ENCODE measurements around the gene KCNQ2. TPM values are rescaled to one million over a fixed set of nuclear protein-coding genes. Genes with fewer than 3 reads are reported as not detected.

Gene KCNQ2
- polyA plus RNA-seq, 4 donors = 0.27 to 1.4 (median 0.65) TPM; not detected in 1

- FAIRE-seq (no peak), DNase-seq (no peak)
- H3K27me3 ChIP-seq (ENCODE audit: control insufficient read depth in 3 of 3, insufficient read depth in 3 of 3, low read length in 3 of 3) = peaks cover 0 to 22% (median 6%) of the 10 kb centered on the region in 3 donors
- H3K36me3 ChIP-seq (ENCODE audit: control insufficient read depth in 3 of 3, insufficient read depth in 2 of 3, low read depth in 1 of 3, low read length in 3 of 3) = no peaks in the 10 kb centered on the region
- 56 to 66% (median 59%) methylated on average over 41 to 46 of the region's 46 CpGs for WGBS, 3 donors
- peak overlapping the region in 1 of 3 donors; percentile 56 for H3K27ac ChIP-seq (ENCODE audit: low read depth in 1 of 3, low read length in 2 of 3)
- H3K4me1 ChIP-seq (ENCODE audit: control insufficient read depth in 3 of 3, insufficient read depth in 2 of 3, low read depth in 1 of 3, low read length in 2 of 3) = no peaks in the 10 kb centered on the region
- H3K4me3 ChIP-seq (ENCODE audit: low read depth in 1 of 3, low read length in 3 of 3) = no peak overlapping the region
- H3K9me3 ChIP-seq (ENCODE audit: control insufficient read depth in 2 of 2, insufficient read depth in 1 of 2, low read depth in 1 of 2, low read length in 1 of 2) = no peaks in the 10 kb centered on the region
Observed at GRCh38 chr20:63452821-63453523, 19.5 kb downstream of the KCNQ2 start.

GRCh38 chr20:63452341-63452740 is 20.1 kb downstream of the KCNQ2 start:
- H3K27ac ChIP-seq (ENCODE audit: low read depth in 1 of 3, low read length in 2 of 3) = no peak overlapping the region
- H3K4me3 ChIP-seq (ENCODE audit: low read depth in 1 of 3, low read length in 3 of 3) = no peak overlapping the region
- no peaks in the 10 kb centered on the region for H3K36me3 ChIP-seq (ENCODE audit: control insufficient read depth in 3 of 3, insufficient read depth in 2 of 3, low read depth in 1 of 3, low read length in 3 of 3)
- H3K27me3 ChIP-seq (ENCODE audit: control insufficient read depth in 3 of 3, insufficient read depth in 3 of 3, low read length in 3 of 3) = peaks cover 0 to 22% (median 6%) of the 10 kb centered on the region in 3 donors
- DNase-seq (no peak), FAIRE-seq (no peak)
- 84 to 87% (median 86%) methylated on average over 19 to 20 of the region's 20 CpGs for WGBS, 3 donors
- H3K9me3 ChIP-seq (ENCODE audit: control insufficient read depth in 2 of 2, insufficient read depth in 1 of 2, low read depth in 1 of 2, low read length in 1 of 2) = no peaks in the 10 kb centered on the region
- no peaks in the 10 kb centered on the region for H3K4me1 ChIP-seq (ENCODE audit: control insufficient read depth in 3 of 3, insufficient read depth in 2 of 3, low read depth in 1 of 3, low read length in 2 of 3)

DNA sequence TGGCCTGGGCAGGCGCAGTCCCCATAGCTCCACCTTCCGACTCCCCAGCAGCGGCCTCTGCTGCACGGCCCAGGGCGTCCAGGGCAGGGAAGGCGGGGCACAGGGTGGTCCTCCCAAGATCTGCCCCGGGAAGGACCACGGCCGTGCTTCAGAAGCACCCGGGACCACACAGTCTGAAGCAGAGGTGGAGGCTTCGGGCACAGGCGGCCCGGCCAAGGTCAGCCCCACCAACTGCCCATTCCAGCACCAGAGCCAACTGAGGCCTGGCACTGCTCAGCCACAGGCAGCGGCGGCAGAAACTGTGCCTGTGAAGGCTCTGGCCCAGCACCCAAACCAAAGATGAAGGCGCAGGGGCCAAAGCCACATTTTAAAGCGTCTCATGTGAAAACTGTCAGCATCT is 20.6 kb downstream of the KCNQ2 start:
- FAIRE-seq = no peak
- Histone ChIP-seq H3K27ac (ENCODE audit: low read depth in 1 of 3, low read length in 2 of 3) (no peak overlapping the region), H3K27me3 (ENCODE audit: control insufficient read depth in 3 of 3, insufficient read depth in 3 of 3, low read length in 3 of 3) (peaks cover 0 to 22% (median 6%) of the 10 kb centered on the region in 3 donors), H3K4me3 (ENCODE audit: low read depth in 1 of 3, low read length in 3 of 3) (no peak overlapping the region), H3K36me3 (ENCODE audit: control insufficient read depth in 3 of 3, insufficient read depth in 2 of 3, low read depth in 1 of 3, low read length in 3 of 3) (no peaks in the 10 kb centered on the region), H3K4me1 (ENCODE audit: control insufficient read depth in 3 of 3, insufficient read depth in 2 of 3, low read depth in 1 of 3, low read length in 2 of 3) (no peaks in the 10 kb centered on the region), H3K9me3 (ENCODE audit: control insufficient read depth in 2 of 2, insufficient read depth in 1 of 2, low read depth in 1 of 2, low read length in 1 of 2) (no peaks in the 10 kb centered on the region)
- no peak for DNase-seq
- WGBS, 3 donors = 86 to 91% (median 91%) methylated on average over 13 to 17 of the region's 17 CpGs

GRCh38 chr20:63449796-63450730 is 22.4 kb downstream of the KCNQ2 start:
- H3K4me3 ChIP-seq (ENCODE audit: low read depth in 1 of 3, low read length in 3 of 3) = no peak overlapping the region
- H3K36me3 ChIP-seq (ENCODE audit: control insufficient read depth in 3 of 3, insufficient read depth in 2 of 3, low read depth in 1 of 3, low read length in 3 of 3) = no peaks in the 10 kb centered on the region
- no peaks in the 10 kb centered on the region for H3K4me1 ChIP-seq (ENCODE audit: control insufficient read depth in 3 of 3, insufficient read depth in 2 of 3, low read depth in 1 of 3, low read length in 2 of 3)
- 73 to 82% (median 76%) methylated on average over 23 to 30 of the region's 30 CpGs for WGBS, 3 donors
- H3K27me3 ChIP-seq (ENCODE audit: control insufficient read depth in 3 of 3, insufficient read depth in 3 of 3, low read length in 3 of 3) = peaks cover 0 to 20% (median 6%) of the 10 kb centered on the region in 3 donors
- FAIRE-seq = no peak
- no peaks in the 10 kb centered on the region for H3K9me3 ChIP-seq (ENCODE audit: control insufficient read depth in 2 of 2, insufficient read depth in 1 of 2, low read depth in 1 of 2, low read length in 1 of 2)
- H3K27ac ChIP-seq (ENCODE audit: low read depth in 1 of 3, low read length in 2 of 3) = no peak overlapping the region
- DNase-seq = no peak

- H3K9me3 ChIP-seq (ENCODE audit: control insufficient read depth in 2 of 2, insufficient read depth in 1 of 2, low read depth in 1 of 2, low read length in 1 of 2) = no peaks in the 10 kb centered on the region
- H3K27me3 ChIP-seq (ENCODE audit: control insufficient read depth in 3 of 3, insufficient read depth in 3 of 3, low read length in 3 of 3) = peaks cover 0 to 11% (median 4%) of the 10 kb centered on the region in 3 donors
- no peaks in the 10 kb centered on the region for H3K4me1 ChIP-seq (ENCODE audit: control insufficient read depth in 3 of 3, insufficient read depth in 2 of 3, low read depth in 1 of 3, low read length in 2 of 3)
- H3K4me3 ChIP-seq (ENCODE audit: low read depth in 1 of 3, low read length in 3 of 3) = no peak overlapping the region
- FAIRE-seq (no peak), DNase-seq (no peak)
- no peak overlapping the region for H3K27ac ChIP-seq (ENCODE audit: low read depth in 1 of 3, low read length in 2 of 3)
- WGBS, 3 donors = 74 to 87% (median 79%) methylated on average over 5 of the region's 5 CpGs
- H3K36me3 ChIP-seq (ENCODE audit: control insufficient read depth in 3 of 3, insufficient read depth in 2 of 3, low read depth in 1 of 3, low read length in 3 of 3) = no peaks in the 10 kb centered on the region
Observed at GRCh38 chr20:63449025-63449424, 23.4 kb downstream of the KCNQ2 start.

DNA sequence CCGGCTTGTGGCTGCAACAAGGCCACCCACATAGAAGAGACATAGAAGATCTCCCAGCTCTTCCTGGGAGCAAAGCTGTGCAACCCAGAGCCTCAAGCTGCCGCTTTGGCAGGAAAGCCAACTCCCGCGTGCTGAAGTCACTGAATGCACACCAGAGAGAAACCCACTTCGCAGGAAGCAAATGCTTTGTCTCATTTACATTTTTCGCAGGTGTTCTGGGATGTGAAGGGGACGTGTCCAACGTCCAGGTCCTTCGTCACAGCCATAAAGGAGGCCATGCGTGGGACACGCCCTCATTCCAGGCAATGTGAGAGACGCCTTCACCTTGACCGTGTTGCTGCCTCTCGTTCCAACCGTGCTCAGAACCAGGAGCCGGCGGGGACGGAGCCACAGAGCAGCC is 24.4 kb downstream of the KCNQ2 start:
- Histone ChIP-seq H3K27me3 (ENCODE audit: control insufficient read depth in 3 of 3, insufficient read depth in 3 of 3, low read length in 3 of 3) (peaks cover 0 to 4% (median 4%) of the 10 kb centered on the region in 3 donors), H3K4me3 (ENCODE audit: low read depth in 1 of 3, low read length in 3 of 3) (no peak overlapping the region), H3K36me3 (ENCODE audit: control insufficient read depth in 3 of 3, insufficient read depth in 2 of 3, low read depth in 1 of 3, low read length in 3 of 3) (no peaks in the 10 kb centered on the region), H3K27ac (ENCODE audit: low read depth in 1 of 3, low read length in 2 of 3) (no peak overlapping the region), H3K4me1 (ENCODE audit: control insufficient read depth in 3 of 3, insufficient read depth in 2 of 3, low read depth in 1 of 3, low read length in 2 of 3) (no peaks in the 10 kb centered on the region), H3K9me3 (ENCODE audit: control insufficient read depth in 2 of 2, insufficient read depth in 1 of 2, low read depth in 1 of 2, low read length in 1 of 2) (no peaks in the 10 kb centered on the region)
- WGBS, 3 donors = 25 to 42% (median 36%) methylated on average over 18 of the region's 18 CpGs
- DNase-seq (peak; percentile 18 to 70), FAIRE-seq (no peak)

- no peak for DNase-seq
- no peaks in the 10 kb centered on the region for H3K4me1 ChIP-seq (ENCODE audit: control insufficient read depth in 3 of 3, insufficient read depth in 2 of 3, low read depth in 1 of 3, low read length in 2 of 3)
- H3K27ac ChIP-seq (ENCODE audit: low read depth in 1 of 3, low read length in 2 of 3) = no peak overlapping the region
- H3K27me3 ChIP-seq (ENCODE audit: control insufficient read depth in 3 of 3, insufficient read depth in 3 of 3, low read length in 3 of 3) = peaks cover 0 to 4% (median 4%) of the 10 kb centered on the region in 3 donors
- H3K4me3 ChIP-seq (ENCODE audit: low read depth in 1 of 3, low read length in 3 of 3) = no peak overlapping the region
- 74 to 80% (median 80%) methylated on average over 16 of the region's 16 CpGs for WGBS, 3 donors
- H3K9me3 ChIP-seq (ENCODE audit: control insufficient read depth in 2 of 2, insufficient read depth in 1 of 2, low read depth in 1 of 2, low read length in 1 of 2) = no peaks in the 10 kb centered on the region
- no peaks in the 10 kb centered on the region for H3K36me3 ChIP-seq (ENCODE audit: control insufficient read depth in 3 of 3, insufficient read depth in 2 of 3, low read depth in 1 of 3, low read length in 3 of 3)
- no peak for FAIRE-seq
Observed at GRCh38 chr20:63447320-63447719, 25.1 kb downstream of the KCNQ2 start.

DNA sequence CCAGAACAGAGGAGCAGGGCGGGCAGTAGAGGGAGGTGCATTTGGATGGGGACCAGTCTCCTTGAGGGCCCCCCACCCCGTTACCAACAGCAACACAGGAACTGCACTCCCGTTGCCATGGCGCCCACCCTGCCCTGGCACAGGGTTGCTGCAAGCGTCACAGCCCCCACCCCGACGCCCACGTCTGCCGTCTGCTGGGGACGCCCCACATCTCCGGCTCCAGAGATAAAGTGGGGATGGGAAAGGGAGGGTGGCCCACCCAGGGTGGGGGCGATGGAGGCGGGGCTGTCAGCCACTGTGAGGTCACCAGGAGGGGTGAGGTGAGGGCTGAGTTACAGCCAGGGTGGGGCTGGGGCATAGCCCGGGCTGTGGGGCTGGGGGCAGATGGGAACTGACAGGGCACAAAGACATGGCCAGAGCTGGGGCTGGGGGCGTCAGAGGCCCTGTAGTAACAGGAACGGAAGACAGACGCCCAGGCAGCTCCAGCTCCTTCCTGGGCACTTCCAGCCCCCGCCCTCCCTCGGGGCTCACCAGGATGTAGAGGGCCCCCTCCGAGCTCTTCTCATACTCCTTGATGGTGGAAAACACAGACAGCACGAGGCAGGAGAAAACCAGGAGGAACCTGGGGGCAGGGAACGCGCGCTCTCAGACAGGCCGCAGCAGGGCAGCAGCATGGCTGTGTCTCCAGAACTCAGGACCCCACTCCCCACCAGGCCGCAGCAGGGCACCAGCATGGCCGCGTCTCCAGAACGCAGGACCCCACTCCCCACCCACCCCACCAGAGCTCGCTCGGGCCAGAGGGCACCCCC is 26.0 kb downstream of the KCNQ2 start:
- FAIRE-seq (no peak), DNase-seq (no peak)
- Histone ChIP-seq H3K27me3 (ENCODE audit: control insufficient read depth in 3 of 3, insufficient read depth in 3 of 3, low read length in 3 of 3) (peaks cover 0 to 4% (median 4%) of the 10 kb centered on the region in 3 donors), H3K4me3 (ENCODE audit: low read depth in 1 of 3, low read length in 3 of 3) (no peak overlapping the region), H3K4me1 (ENCODE audit: control insufficient read depth in 3 of 3, insufficient read depth in 2 of 3, low read depth in 1 of 3, low read length in 2 of 3) (no peaks in the 10 kb centered on the region), H3K27ac (ENCODE audit: low read depth in 1 of 3, low read length in 2 of 3) (no peak overlapping the region), H3K36me3 (ENCODE audit: control insufficient read depth in 3 of 3, insufficient read depth in 2 of 3, low read depth in 1 of 3, low read length in 3 of 3) (no peaks in the 10 kb centered on the region), H3K9me3 (ENCODE audit: control insufficient read depth in 2 of 2, insufficient read depth in 1 of 2, low read depth in 1 of 2, low read length in 1 of 2) (no peaks in the 10 kb centered on the region)
- WGBS, 3 donors = 51 to 60% (median 56%) methylated on average over 26 to 31 of the region's 31 CpGs

Measured in small intestine (tissue), 7 donors.